Liver (tissue), 9 donors: ENCODE data around the gene TET2. TPM values are rescaled to one million over a fixed set of nuclear protein-coding genes. Genes with fewer than 3 reads are reported as not detected.

Experiments
- DNase-seq: peaks from one replicate; pipeline ENCODE4 v3.0.0-alpha.2; 2017; ENCODE audit warnings: low spot score
- H3K27ac ChIP-seq, 2 donors: one replicate each; pipeline ENCODE4 v1.7.0; 2013; ENCODE audit warnings: inconsistent platforms in 2 of 2, low read length in 2 of 2, control low read depth in 1 of 2, low read depth in 1 of 2, mild to moderate bottlenecking in 1 of 2
- H3K27me3 ChIP-seq, 4 donors: one replicate each; pipeline versions ENCODE4 v1.6.1 to v1.7.0; 2013; ENCODE audit warnings: low read length in 3 of 4, inconsistent platforms in 1 of 4, mild to moderate bottlenecking in 1 of 4, moderate library complexity in 1 of 4; ENCODE audit not compliant: control insufficient read depth in 4 of 4, insufficient read depth in 4 of 4
- H3K36me3 ChIP-seq, 4 donors: one replicate each; pipeline versions ENCODE4 v1.6.1 to v1.7.0; 2013; ENCODE audit warnings: low read length in 3 of 4, mild to moderate bottlenecking in 3 of 4, low read depth in 1 of 4, moderate library complexity in 1 of 4; ENCODE audit not compliant: control insufficient read depth in 4 of 4, insufficient read depth in 3 of 4
- H3K4me1 ChIP-seq, 4 donors: one replicate each; pipeline versions ENCODE4 v1.6.1 to v1.7.0; 2013; ENCODE audit warnings: low read length in 3 of 4, mild to moderate bottlenecking in 3 of 4, moderate library complexity in 1 of 4; ENCODE audit not compliant: control insufficient read depth in 4 of 4, insufficient read depth in 4 of 4
- H3K4me3 ChIP-seq, 3 donors: one replicate each; pipeline versions ENCODE4 v1.6.1 to v1.7.0; 2013; ENCODE audit warnings: low read length in 3 of 3, control low read depth in 1 of 3, low read depth in 1 of 3, mild to moderate bottlenecking in 1 of 3
- H3K9ac ChIP-seq, 2 donors: one replicate each; pipeline ENCODE4 v1.7.0; 2013; ENCODE audit warnings: low read length in 2 of 2, mild to moderate bottlenecking in 2 of 2, moderate library complexity in 2 of 2, control low read depth in 1 of 2, low read depth in 1 of 2
- H3K9me3 ChIP-seq, 4 donors: one replicate each; pipeline versions ENCODE4 v1.6.1 to v1.7.0; 2013; ENCODE audit warnings: low read length in 3 of 4; ENCODE audit not compliant: control insufficient read depth in 4 of 4
- ATF3 ChIP-seq: IDR thresholded peaks from 2 replicates; pipeline ENCODE4 v1.6.1; 2016; ENCODE audit warnings: antibody characterized with exemption
- EGR1 ChIP-seq, 2 donors: IDR thresholded peaks; 2 replicates each; pipeline ENCODE4 v1.6.1; 2016 to 2018; ENCODE audit warnings: antibody characterized with exemption in 2 of 2, low read depth in 2 of 2
- FOXA1 ChIP-seq: IDR thresholded peaks from 2 replicates; pipeline ENCODE4 v1.6.1; 2016; ENCODE audit warnings: antibody characterized with exemption
- FOXA2 ChIP-seq: IDR thresholded peaks from 2 replicates; pipeline ENCODE4 v1.6.1; 2016; ENCODE audit warnings: antibody characterized with exemption
- GABPA ChIP-seq, 2 donors: IDR thresholded peaks in 1 of 2; conservative IDR thresholded peaks in 1 of 2; 2 replicates each; pipeline ENCODE4 v1.6.1; 2016; ENCODE audit warnings: antibody characterized with exemption in 2 of 2, mild to moderate bottlenecking in 1 of 2, moderate library complexity in 1 of 2
- HNF4A ChIP-seq, 2 donors: conservative IDR thresholded peaks; 2 replicates each; pipeline ENCODE4 v1.6.1; 2016; ENCODE audit warnings: antibody characterized with exemption in 2 of 2, mild to moderate bottlenecking in 2 of 2
- JUND ChIP-seq, 2 donors: IDR thresholded peaks; 2 replicates each; pipeline ENCODE4 v1.6.1; 2016; ENCODE audit warnings: antibody characterized with exemption in 2 of 2
- NR2F2 ChIP-seq: IDR thresholded peaks from 2 replicates; pipeline ENCODE4 v1.6.1; 2016; ENCODE audit warnings: antibody characterized with exemption
- RAD21 ChIP-seq, 2 donors: IDR thresholded peaks; 2 replicates each; pipeline ENCODE4 v1.6.1; 2016; ENCODE audit warnings: antibody characterized with exemption in 2 of 2, mild to moderate bottlenecking in 2 of 2
- REST ChIP-seq: IDR thresholded peaks from 2 replicates; pipeline ENCODE4 v1.6.1; 2016; ENCODE audit warnings: antibody characterized with exemption, mild to moderate bottlenecking
- SP1 ChIP-seq: IDR thresholded peaks from 2 replicates; pipeline ENCODE4 v1.6.1; 2018; ENCODE audit warnings: antibody characterized with exemption, mild to moderate bottlenecking
- TAF1 ChIP-seq: conservative IDR thresholded peaks from 2 replicates; pipeline ENCODE4 v1.6.1; 2016; ENCODE audit warnings: antibody characterized with exemption, mild to moderate bottlenecking
- YY1 ChIP-seq: IDR thresholded peaks from 2 replicates; pipeline ENCODE4 v1.6.1; 2016; ENCODE audit warnings: antibody characterized with exemption, mild to moderate bottlenecking
- ZBTB33 ChIP-seq: IDR thresholded peaks from 2 replicates; pipeline ENCODE4 v1.6.1; 2016; ENCODE audit warnings: antibody characterized with exemption
- WGBS: extraction: QIAGEN DNeasy Blood & Tissue Kit; methylation state at CpG from one replicate; pipeline ENCODE4 v1.1.7; 2013; 5-methylcytosine and 5-hydroxymethylcytosine counted together
- polyA plus RNA-seq, 2 donors: library from polyadenylated mRNA; stranded (reverse) in 1 of 2; unstranded in 1 of 2; fragments of 200-250 nt in 1 of 2; fragments of >200 nt in 1 of 2; fragmentation: Nextera tagmentation in 1 of 2; extraction: Ambion mirVana in 1 of 2; gene quantifications; one replicate each; pipeline versions ENCODE4 v1.2.1 to v1.2.3, GENCODE V29; 2013 to 2015
- total RNA-seq, 2 donors: library from RNA; depleted of rRNA; stranded (reverse); fragments of >200 nt; gene quantifications; one replicate each; pipeline ENCODE4 v1.2.3, GENCODE V29; 2014
- TF ChIP-seq, protein P1 (sequence below): fragments of 150-350 bp; IDR thresholded peaks from 2 replicates; pipeline ENCODE4 v1.5.1; 2017; ENCODE audit warnings: improper control_type of control experiment, low read depth, low read length; ENCODE audit not compliant: missing input control
- donor health status: healthy.
- donor health status: healthy.
- donor health status: healthy.
- donor health status: healthy.
- donor health status: healthy.

The TET2 gene
- total and polyA plus RNA-seq, 4 donors: 0.88 to 8.4 (median 5.5) TPM

- no peak for DNase-seq
- Histone ChIP-seq H3K9ac (peak overlapping the region; percentile 89 to 94), H3K9me3 (no peaks in the 10 kb centered on the region), H3K27ac (peak overlapping the region; percentile 66 to 85), H3K36me3 (no peaks in the 10 kb centered on the region), H3K27me3 (no peaks in the 10 kb centered on the region), H3K4me3 (peak overlapping the region; percentile 77 to 96 (median 95)), H3K4me1 (peaks cover 8 to 29% (median 20%) of the 10 kb centered on the region in 4 donors)
- TF ChIP-seq JUND (IDR thresholded peaks at IDR 0.05) (peak in 1 of 2 donors; percentile 10), YY1 (peak; percentile 88), SP1 (no peak)
- WGBS: under 1% methylated on average over 12 of the region's 12 CpGs
Measured at GRCh38 chr4:105147016-105147552, 408 bp downstream of the TET2 start.

DNA sequence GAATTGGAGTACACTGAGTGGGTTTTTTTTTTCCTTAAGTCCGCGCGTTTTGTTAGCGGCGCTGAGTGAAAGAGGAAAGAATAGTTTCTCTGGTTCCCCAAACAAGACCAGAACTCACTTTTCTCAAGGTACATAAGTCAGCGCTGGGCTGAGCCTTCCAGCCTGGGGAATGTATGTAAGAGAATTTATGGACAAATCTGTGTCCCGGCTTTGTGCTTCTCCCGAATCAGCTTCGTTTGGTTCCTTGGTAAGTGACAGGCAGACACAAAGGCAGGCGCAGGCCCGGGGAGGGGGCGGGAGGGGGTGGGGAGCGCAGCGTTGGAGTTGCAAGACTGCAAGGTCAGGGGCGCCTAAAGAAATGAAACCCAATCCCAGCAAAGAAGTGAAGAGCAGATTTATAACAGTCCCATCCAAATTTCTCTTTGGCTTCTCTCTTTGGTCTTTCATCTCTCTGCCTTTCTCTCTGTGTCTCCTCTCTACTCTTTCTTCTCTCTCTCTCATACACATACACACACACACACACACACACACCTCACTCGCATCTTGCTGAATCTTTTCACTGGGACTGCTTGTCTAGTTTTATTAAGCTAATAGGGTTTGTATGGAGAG, 981 bp downstream of the TET2 start:
- Histone ChIP-seq H3K4me3 (peak overlapping the region; percentile 77 to 96 (median 95)), H3K9ac (peak overlapping the region; percentile 89 to 94), H3K27ac (peak overlapping the region; percentile 66 to 85), H3K27me3 (no peaks in the 10 kb centered on the region), H3K4me1 (peaks cover 8 to 29% (median 20%) of the 10 kb centered on the region in 4 donors), H3K36me3 (no peaks in the 10 kb centered on the region), H3K9me3 (no peaks in the 10 kb centered on the region)
- TF ChIP-seq REST: no peak
- no peak for TF ChIP-seq HNF4A (conservative IDR thresholded peaks at IDR 0.05)
- TF ChIP-seq FOXA2: no peak
- TF ChIP-seq JUND (IDR thresholded peaks at IDR 0.05): no peak
- TF ChIP-seq GABPA (IDR thresholded peaks at IDR 0.05 in 1 of 2, conservative IDR thresholded peaks at IDR 0.05 in 1 of 2): no peak
- TF ChIP-seq ATF3: no peak
- no peak for TF ChIP-seq EGR1 (IDR thresholded peaks at IDR 0.05; ENCODE audit: low read depth in 2 of 2)
- TF ChIP-seq, protein P1, sequence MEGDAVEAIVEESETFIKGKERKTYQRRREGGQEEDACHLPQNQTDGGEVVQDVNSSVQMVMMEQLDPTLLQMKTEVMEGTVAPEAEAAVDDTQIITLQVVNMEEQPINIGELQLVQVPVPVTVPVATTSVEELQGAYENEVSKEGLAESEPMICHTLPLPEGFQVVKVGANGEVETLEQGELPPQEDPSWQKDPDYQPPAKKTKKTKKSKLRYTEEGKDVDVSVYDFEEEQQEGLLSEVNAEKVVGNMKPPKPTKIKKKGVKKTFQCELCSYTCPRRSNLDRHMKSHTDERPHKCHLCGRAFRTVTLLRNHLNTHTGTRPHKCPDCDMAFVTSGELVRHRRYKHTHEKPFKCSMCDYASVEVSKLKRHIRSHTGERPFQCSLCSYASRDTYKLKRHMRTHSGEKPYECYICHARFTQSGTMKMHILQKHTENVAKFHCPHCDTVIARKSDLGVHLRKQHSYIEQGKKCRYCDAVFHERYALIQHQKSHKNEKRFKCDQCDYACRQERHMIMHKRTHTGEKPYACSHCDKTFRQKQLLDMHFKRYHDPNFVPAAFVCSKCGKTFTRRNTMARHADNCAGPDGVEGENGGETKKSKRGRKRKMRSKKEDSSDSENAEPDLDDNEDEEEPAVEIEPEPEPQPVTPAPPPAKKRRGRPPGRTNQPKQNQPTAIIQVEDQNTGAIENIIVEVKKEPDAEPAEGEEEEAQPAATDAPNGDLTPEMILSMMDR: no peak
- under 1% methylated on average over 16 of the region's 16 CpGs for WGBS
- DNase-seq: peak; percentile 43

DNA sequence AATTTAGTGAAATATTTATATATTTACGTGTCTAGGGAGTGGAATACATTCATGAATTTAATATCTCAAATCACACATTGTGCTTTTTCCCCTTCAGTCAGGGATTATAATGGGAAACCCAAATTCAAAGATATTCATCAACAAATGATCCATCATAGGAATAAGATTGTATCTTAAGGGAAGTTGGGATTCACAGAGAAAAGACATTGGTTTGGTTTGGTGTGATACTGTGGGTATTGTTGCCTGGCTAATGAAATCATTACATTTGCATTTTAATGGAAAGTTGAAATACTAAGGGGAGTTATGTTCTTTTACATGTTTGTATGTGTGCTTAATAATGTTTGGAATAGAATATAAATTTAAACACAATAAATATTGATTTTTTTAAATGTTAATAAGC, 1.7 kb downstream of the TET2 start:
- Histone ChIP-seq H3K27ac (no peak overlapping the region), H3K27me3 (no peaks in the 10 kb centered on the region), H3K36me3 (no peaks in the 10 kb centered on the region), H3K9me3 (no peaks in the 10 kb centered on the region), H3K4me3 (peak overlapping the region in 2 of 3 donors; percentile 77 to 96), H3K9ac (peak overlapping the region in 1 of 2 donors; percentile 40), H3K4me1 (peaks cover 8 to 29% (median 20%) of the 10 kb centered on the region in 4 donors)
- 60% methylated on average over 1 of the region's 1 CpG for WGBS
- DNase-seq: no peak
- no peak for TF ChIP-seq GABPA (IDR thresholded peaks at IDR 0.05 in 1 of 2, conservative IDR thresholded peaks at IDR 0.05 in 1 of 2)
- TF ChIP-seq ZBTB33: no peak
- no peak for TF ChIP-seq EGR1 (IDR thresholded peaks at IDR 0.05; ENCODE audit: low read depth in 2 of 2)
- no peak for TF ChIP-seq NR2F2
- TF ChIP-seq YY1: no peak
- TF ChIP-seq RAD21 (IDR thresholded peaks at IDR 0.05): no peak
- TF ChIP-seq TAF1: no peak
- TF ChIP-seq ATF3: no peak
- no peak for TF ChIP-seq FOXA1
